HFFc6 (cell line): Measurements from ENCODE around the gene POLR1G. TPM values are rescaled to one million over a fixed set of nuclear protein-coding genes. Genes with fewer than 3 reads are reported as not detected.
A peak's percentile ranks its signal among the peaks of the same experiment; 100 is the strongest.

Source experiments
- DNase-seq: peaks from one replicate; pipeline ENCODE4 v3.0.0-alpha.2; 2018
- H3K27ac Mint-ChIP-seq: 2 replicates; pipeline ENCODE4 v1.8.0; 2020; ENCODE audit warnings: mild to moderate bottlenecking, mixed read lengths
- H3K27me3 Mint-ChIP-seq: 2 replicates; pipeline ENCODE4 v1.8.0; 2021; ENCODE audit warnings: mild to moderate bottlenecking, moderate library complexity, mixed read lengths; ENCODE audit not compliant: insufficient read depth
- H3K36me3 Mint-ChIP-seq: 2 replicates; pipeline ENCODE4 v1.8.0; 2021; ENCODE audit warnings: low read depth, mixed read lengths
- H3K4me1 Mint-ChIP-seq: 2 replicates; pipeline ENCODE4 v1.8.0; 2020; ENCODE audit warnings: low read depth, mixed read lengths
- H3K4me3 Mint-ChIP-seq: 2 replicates; pipeline ENCODE4 v1.8.0; 2020; ENCODE audit warnings: mild to moderate bottlenecking, moderate library complexity, mixed read lengths
- H3K9me3 Mint-ChIP-seq: 2 replicates; pipeline ENCODE4 v1.8.0; 2020; ENCODE audit warnings: mild to moderate bottlenecking, mixed read lengths
- CTCF ChIP-seq: fragments of 200-600 bp; sonication (generic); IDR thresholded peaks from 2 replicates; pipeline ENCODE4 v1.5.0; 2021; ENCODE audit warnings: antibody characterized with exemption, mild to moderate bottlenecking
- total RNA-seq, 6 experiments: library from RNA; stranded (reverse); fragmentation: NEBNext Ultra II Directional; extraction: Animal tissue kit (Norgen Biotek cat#: 25700); gene quantifications; 2 replicates in 1 of 6; 3 replicates in 5 of 6; pipeline ENCODE4 v1.2.3, GENCODE V29; 2021

Gene POLR1G
- total RNA-seq, 6 experiments from 2014 or later = 13.7 to 25.8 (median 15.1) TPM

GRCh38 chr19:45413497-45413896 is 7.1 kb downstream of the POLR1G start:
- peaks cover 1% of the 10 kb centered on the region; the same call in 1 of the 2 replicates for H3K27me3 Mint-ChIP-seq
- no peaks in the 10 kb centered on the region for H3K9me3 Mint-ChIP-seq
- no peak for DNase-seq
- no peak overlapping the region for H3K4me3 Mint-ChIP-seq
- peaks cover 29% of the 10 kb centered on the region for H3K4me1 Mint-ChIP-seq
- H3K36me3 Mint-ChIP-seq = peaks cover 68% of the 10 kb centered on the region
- H3K27ac Mint-ChIP-seq = peak overlapping the region; percentile 49; the same call in 1 of the 2 replicates
- TF ChIP-seq CTCF = no peak

- DNase-seq = no peak
- peak overlapping the region; percentile 19 for H3K27ac Mint-ChIP-seq
- no peak for TF ChIP-seq CTCF
- H3K36me3 Mint-ChIP-seq = peaks cover 62% of the 10 kb centered on the region
- no peaks in the 10 kb centered on the region for H3K9me3 Mint-ChIP-seq
- H3K4me1 Mint-ChIP-seq = peaks cover 19% of the 10 kb centered on the region
- peaks cover 1% of the 10 kb centered on the region; the same call in 1 of the 2 replicates for H3K27me3 Mint-ChIP-seq
- H3K4me3 Mint-ChIP-seq = no peak overlapping the region
Observed at GRCh38 chr19:45414468-45414867, 8.0 kb downstream of the POLR1G start.

GRCh38 chr19:45417151-45417550 is 10.7 kb downstream of the POLR1G start:
- Mint-ChIP-seq H3K4me3 (no peak overlapping the region), H3K9me3 (no peaks in the 10 kb centered on the region), H3K4me1 (peaks cover 29% of the 10 kb centered on the region), H3K36me3 (peaks cover 54% of the 10 kb centered on the region), H3K27me3 (peaks cover 4% of the 10 kb centered on the region), H3K27ac (peak overlapping the region; percentile 59)
- TF ChIP-seq CTCF = no peak
- no peak for DNase-seq

GRCh38 chr19:45418802-45419201 is 12.4 kb downstream of the POLR1G start:
- H3K4me3 Mint-ChIP-seq = no peak overlapping the region
- peaks cover 6% of the 10 kb centered on the region for H3K27me3 Mint-ChIP-seq
- H3K4me1 Mint-ChIP-seq = peaks cover 40% of the 10 kb centered on the region
- H3K9me3 Mint-ChIP-seq = no peaks in the 10 kb centered on the region
- TF ChIP-seq CTCF = no peak
- DNase-seq = no peak
- H3K27ac Mint-ChIP-seq = no peak overlapping the region
- H3K36me3 Mint-ChIP-seq = peaks cover 49% of the 10 kb centered on the region

GRCh38 chr19:45419396-45419795 is 13.0 kb downstream of the POLR1G start:
- H3K4me1 Mint-ChIP-seq = peaks cover 41% of the 10 kb centered on the region
- TF ChIP-seq CTCF = no peak
- no peak overlapping the region for H3K4me3 Mint-ChIP-seq
- no peak for DNase-seq
- peaks cover 43% of the 10 kb centered on the region for H3K36me3 Mint-ChIP-seq
- H3K27ac Mint-ChIP-seq = no peak overlapping the region; the same call in 1 of the 2 replicates
- H3K9me3 Mint-ChIP-seq = no peaks in the 10 kb centered on the region
- H3K27me3 Mint-ChIP-seq = peaks cover 6% of the 10 kb centered on the region

- TF ChIP-seq CTCF = no peak
- H3K36me3 Mint-ChIP-seq = peaks cover 39% of the 10 kb centered on the region
- H3K9me3 Mint-ChIP-seq = no peaks in the 10 kb centered on the region
- DNase-seq = no peak
- H3K4me1 Mint-ChIP-seq = peaks cover 46% of the 10 kb centered on the region
- no peak overlapping the region for H3K4me3 Mint-ChIP-seq
- no peak overlapping the region for H3K27ac Mint-ChIP-seq
- peaks cover 6% of the 10 kb centered on the region for H3K27me3 Mint-ChIP-seq
Observed at GRCh38 chr19:45419895-45420294, 13.5 kb downstream of the POLR1G start.
